A549 (cell line): ENCODE data around the gene DUSP11.

Source experiments
- CEBPB ChIP-seq, 2 experiments: fragments of >200 bp in 1 of 2; sonication (Bioruptor Twin) in 1 of 2; formaldehyde crosslinking in 1 of 2; IDR thresholded peaks; 2 replicates each; pipeline ENCODE4 v1.6.1; 2012 to 2016
- CHD2 ChIP-seq: fragments of 150-350 bp; IDR thresholded peaks from 2 replicates; pipeline ENCODE4 v1.6.1; 2014; ENCODE audit warnings: low read length; ENCODE audit not compliant: partially characterized antibody
- EP300 ChIP-seq, 2 experiments: fragments of >200 bp; sonication (Bioruptor Twin); formaldehyde crosslinking; IDR thresholded peaks; 2 replicates in 1 of 2; 3 replicates in 1 of 2; pipeline ENCODE4 v1.6.1; 2016 to 2017
- HDAC2 ChIP-seq: fragments of 200-600 bp; sonication (generic); IDR thresholded peaks from 2 replicates; pipeline ENCODE4 v1.6.1; 2016
- HOXA7 ChIP-seq: fragments of 250-450 bp; sonication (Bioruptor Pico); IDR thresholded peaks from 2 replicates; pipeline ENCODE4 v1.5.0; 2020; ENCODE audit warnings: mild to moderate bottlenecking, moderate library complexity
- KDM5A ChIP-seq: fragments of 200-600 bp; sonication (generic); IDR thresholded peaks from 2 replicates; pipeline ENCODE4 v1.6.1; 2016; ENCODE audit warnings: antibody characterized with exemption, mild to moderate bottlenecking
- MAZ ChIP-seq: fragments of 150-350 bp; IDR thresholded peaks from 2 replicates; pipeline ENCODE4 v1.6.1; 2014; ENCODE audit warnings: antibody characterized with exemption, low read depth, low read length, borderline replicate concordance
- POLR2A ChIP-seq: IDR thresholded peaks from 2 replicates; pipeline ENCODE4 v1.6.1; 2012; ENCODE audit warnings: mild to moderate bottlenecking, low read length
- RARB ChIP-seq: fragments of 250-450 bp; sonication (Bioruptor Pico); IDR thresholded peaks from 2 replicates; pipeline ENCODE4 v1.8.0; 2021; ENCODE audit warnings: mild to moderate bottlenecking, moderate library complexity
- RCOR1 ChIP-seq: fragments of 150-350 bp; IDR thresholded peaks from 2 replicates; pipeline ENCODE4 v1.6.1; 2014; ENCODE audit warnings: antibody characterized with exemption, low read length, low read depth
- SREBF2 ChIP-seq: fragments of 450-650 bp; IDR thresholded peaks from 2 replicates; pipeline ENCODE4 v1.6.1; 2014; ENCODE audit warnings: mild to moderate bottlenecking, moderate library complexity
- TP53 ChIP-seq: fragments of 250-450 bp; sonication (Bioruptor Pico); IDR thresholded peaks from 2 replicates; pipeline ENCODE4 v1.5.0; 2021; ENCODE audit warnings: mild to moderate bottlenecking, moderate library complexity
- TF ChIP-seq, protein P1 (sequence below): fragments of >200 bp; sonication (Bioruptor Twin); formaldehyde crosslinking; IDR thresholded peaks from 3 replicates; pipeline ENCODE4 v1.5.1; 2016
- TF ChIP-seq, protein P2 (sequence below): fragments of 200-600 bp; sonication (generic); IDR thresholded peaks from 2 replicates; pipeline ENCODE4 v1.6.1; 2016; ENCODE audit warnings: antibody characterized with exemption, mild to moderate bottlenecking, moderate library complexity

DNA sequence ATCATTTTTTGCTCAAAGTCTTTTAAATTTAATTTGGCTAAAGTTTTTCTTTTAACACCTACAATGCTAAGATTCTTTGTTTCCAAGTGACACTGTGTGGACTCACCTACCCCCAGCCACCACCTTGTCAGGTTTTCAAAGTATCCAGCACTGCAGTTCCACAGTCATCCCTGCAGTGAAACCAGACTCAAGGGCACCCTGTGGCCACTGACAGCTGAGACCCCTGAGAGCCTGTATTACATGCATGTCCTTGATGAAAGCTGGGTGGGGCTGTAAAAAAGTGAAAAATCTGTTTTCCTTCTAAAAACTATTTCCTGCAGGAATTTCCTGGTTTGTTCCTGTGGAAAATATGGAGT lies 62.7 kb downstream of the DUSP11 start:
- no peak for TF ChIP-seq RARB (CRISPR knock-in tag)
- TF ChIP-seq, protein P1, sequence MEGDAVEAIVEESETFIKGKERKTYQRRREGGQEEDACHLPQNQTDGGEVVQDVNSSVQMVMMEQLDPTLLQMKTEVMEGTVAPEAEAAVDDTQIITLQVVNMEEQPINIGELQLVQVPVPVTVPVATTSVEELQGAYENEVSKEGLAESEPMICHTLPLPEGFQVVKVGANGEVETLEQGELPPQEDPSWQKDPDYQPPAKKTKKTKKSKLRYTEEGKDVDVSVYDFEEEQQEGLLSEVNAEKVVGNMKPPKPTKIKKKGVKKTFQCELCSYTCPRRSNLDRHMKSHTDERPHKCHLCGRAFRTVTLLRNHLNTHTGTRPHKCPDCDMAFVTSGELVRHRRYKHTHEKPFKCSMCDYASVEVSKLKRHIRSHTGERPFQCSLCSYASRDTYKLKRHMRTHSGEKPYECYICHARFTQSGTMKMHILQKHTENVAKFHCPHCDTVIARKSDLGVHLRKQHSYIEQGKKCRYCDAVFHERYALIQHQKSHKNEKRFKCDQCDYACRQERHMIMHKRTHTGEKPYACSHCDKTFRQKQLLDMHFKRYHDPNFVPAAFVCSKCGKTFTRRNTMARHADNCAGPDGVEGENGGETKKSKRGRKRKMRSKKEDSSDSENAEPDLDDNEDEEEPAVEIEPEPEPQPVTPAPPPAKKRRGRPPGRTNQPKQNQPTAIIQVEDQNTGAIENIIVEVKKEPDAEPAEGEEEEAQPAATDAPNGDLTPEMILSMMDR = no peak
- no peak for TF ChIP-seq TP53
- no peak for TF ChIP-seq KDM5A
- no peak for TF ChIP-seq EP300 (IDR thresholded peaks at IDR 0.05)
- no peak for TF ChIP-seq HOXA7 (CRISPR knock-in tag)
- no peak for TF ChIP-seq HDAC2
- no peak for TF ChIP-seq RCOR1
- no peak for TF ChIP-seq POLR2A
- no peak for TF ChIP-seq SREBF2
- TF ChIP-seq CHD2 = no peak
- no peak for TF ChIP-seq MAZ
- no peak for TF ChIP-seq CEBPB (IDR thresholded peaks at IDR 0.05)
- TF ChIP-seq, protein P2, sequence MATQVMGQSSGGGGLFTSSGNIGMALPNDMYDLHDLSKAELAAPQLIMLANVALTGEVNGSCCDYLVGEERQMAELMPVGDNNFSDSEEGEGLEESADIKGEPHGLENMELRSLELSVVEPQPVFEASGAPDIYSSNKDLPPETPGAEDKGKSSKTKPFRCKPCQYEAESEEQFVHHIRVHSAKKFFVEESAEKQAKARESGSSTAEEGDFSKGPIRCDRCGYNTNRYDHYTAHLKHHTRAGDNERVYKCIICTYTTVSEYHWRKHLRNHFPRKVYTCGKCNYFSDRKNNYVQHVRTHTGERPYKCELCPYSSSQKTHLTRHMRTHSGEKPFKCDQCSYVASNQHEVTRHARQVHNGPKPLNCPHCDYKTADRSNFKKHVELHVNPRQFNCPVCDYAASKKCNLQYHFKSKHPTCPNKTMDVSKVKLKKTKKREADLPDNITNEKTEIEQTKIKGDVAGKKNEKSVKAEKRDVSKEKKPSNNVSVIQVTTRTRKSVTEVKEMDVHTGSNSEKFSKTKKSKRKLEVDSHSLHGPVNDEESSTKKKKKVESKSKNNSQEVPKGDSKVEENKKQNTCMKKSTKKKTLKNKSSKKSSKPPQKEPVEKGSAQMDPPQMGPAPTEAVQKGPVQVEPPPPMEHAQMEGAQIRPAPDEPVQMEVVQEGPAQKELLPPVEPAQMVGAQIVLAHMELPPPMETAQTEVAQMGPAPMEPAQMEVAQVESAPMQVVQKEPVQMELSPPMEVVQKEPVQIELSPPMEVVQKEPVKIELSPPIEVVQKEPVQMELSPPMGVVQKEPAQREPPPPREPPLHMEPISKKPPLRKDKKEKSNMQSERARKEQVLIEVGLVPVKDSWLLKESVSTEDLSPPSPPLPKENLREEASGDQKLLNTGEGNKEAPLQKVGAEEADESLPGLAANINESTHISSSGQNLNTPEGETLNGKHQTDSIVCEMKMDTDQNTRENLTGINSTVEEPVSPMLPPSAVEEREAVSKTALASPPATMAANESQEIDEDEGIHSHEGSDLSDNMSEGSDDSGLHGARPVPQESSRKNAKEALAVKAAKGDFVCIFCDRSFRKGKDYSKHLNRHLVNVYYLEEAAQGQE = no peak
